Erythroblast (primary cell): ENCODE measurements around the gene RIMKLB.

Experiments used
- GATA1 ChIP-seq: IDR thresholded peaks from 2 replicates; pipeline ENCODE4 v1.6.1; 2011; ENCODE audit warnings: low read depth, mild to moderate bottlenecking, control low read depth, low read length, moderate library complexity
- POLR2A ChIP-seq: IDR thresholded peaks from 2 replicates; pipeline ENCODE4 v1.6.1; 2011; ENCODE audit warnings: mild to moderate bottlenecking, low read length

DNA sequence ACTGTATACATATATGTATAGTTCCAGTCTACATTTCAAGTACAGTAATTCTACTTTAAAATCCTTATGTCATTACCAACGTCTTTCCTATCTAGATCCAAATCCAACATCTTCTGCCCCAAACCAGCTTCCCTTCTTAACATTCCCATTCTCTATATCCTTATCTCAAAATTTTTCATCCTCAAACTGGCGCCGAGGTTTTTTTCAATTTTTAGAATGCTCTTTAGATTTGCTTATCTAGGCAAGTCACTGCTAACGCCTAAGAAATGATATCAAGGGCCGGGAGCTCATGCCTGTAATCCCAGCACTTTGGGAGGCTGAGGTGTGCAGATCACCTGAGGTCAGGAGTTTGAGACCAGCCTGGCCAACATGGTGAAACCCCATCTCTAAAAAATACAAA, 48.3 kb downstream of the RIMKLB start:
- TF ChIP-seq POLR2A, result no peak
- TF ChIP-seq GATA1, result no peak
